SH-SY5Y (cell line): ENCODE results near the gene YIPF5.

Experiments used
- GATA2 ChIP-seq: IDR thresholded peaks from 2 replicates; pipeline ENCODE4 v1.6.1; 2011; ENCODE audit warnings: mild to moderate bottlenecking, low read depth, low read length
- GATA3 ChIP-seq: IDR thresholded peaks from 2 replicates; pipeline ENCODE4 v1.6.1; 2011; ENCODE audit warnings: low read depth, mild to moderate bottlenecking, low read length, moderate library complexity

DNA sequence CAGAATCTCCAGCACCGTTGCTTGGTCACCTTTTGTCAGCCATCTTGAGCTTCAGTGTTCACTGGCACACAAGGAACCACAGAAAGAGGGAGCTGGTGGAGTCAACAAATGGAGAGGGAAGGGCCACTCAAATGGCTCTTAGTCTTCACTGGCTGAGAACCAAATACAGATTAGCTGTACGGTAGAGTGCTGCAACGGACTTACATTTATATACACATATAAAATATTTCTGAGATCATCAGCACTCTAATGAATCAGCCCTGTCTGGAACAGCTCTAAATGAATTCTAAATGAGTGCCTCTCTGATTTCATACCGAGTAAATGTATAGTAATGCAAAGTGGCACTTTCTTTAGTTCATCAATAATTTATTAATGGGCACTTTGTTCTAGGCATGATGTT lies 25.0 kb upstream of the YIPF5 start:
- TF ChIP-seq GATA3 (no peak), GATA2 (no peak)
